HK-2 (cell line): ENCODE measurements around the gene NTM.
A peak's percentile ranks its signal among the peaks of the same experiment; 100 is the strongest.

Experiments
- DNase-seq: peaks from one replicate; pipeline ENCODE4 v3.0.0-alpha.2; 2018; ENCODE audit not compliant: unreplicated experiment

The NTM gene

GRCh38 chr11:131957875-131958274, 587.5 kb downstream of the NTM start:
- no peak for DNase-seq

GRCh38 chr11:131962818-131963217, 592.4 kb downstream of the NTM start:
- DNase-seq: no peak

GRCh38 chr11:131964698-131965483, 594.5 kb downstream of the NTM start:
- no peak for DNase-seq

GRCh38 chr11:131965504-131965903, 595.1 kb downstream of the NTM start:
- no peak for DNase-seq

- DNase-seq: no peak
These were observed 596.3 kb downstream of the NTM start for GRCh38 chr11:131966667-131967066.

- no peak for DNase-seq
These were observed 598.8 kb downstream of the NTM start for GRCh38 chr11:131969261-131969660.

- DNase-seq: no peak
These were observed 602.6 kb downstream of the NTM start for GRCh38 chr11:131973061-131973460.

- no peak for DNase-seq
These were observed 605.2 kb downstream of the NTM start for GRCh38 chr11:131975619-131976018.

GRCh38 chr11:131976021-131976420, 605.6 kb downstream of the NTM start:
- DNase-seq: no peak

GRCh38 chr11:131977231-131977630, 606.8 kb downstream of the NTM start:
- DNase-seq: no peak

GRCh38 chr11:131977854-131978253, 607.4 kb downstream of the NTM start:
- DNase-seq: peak; percentile 17

GRCh38 chr11:131978351-131978750, 607.9 kb downstream of the NTM start:
- DNase-seq: no peak

- DNase-seq: no peak
These were observed 608.9 kb downstream of the NTM start for GRCh38 chr11:131979364-131979763.

- no peak for DNase-seq
These were observed 609.8 kb downstream of the NTM start for GRCh38 chr11:131980199-131980598.

- no peak for DNase-seq
These were observed 610.7 kb downstream of the NTM start for GRCh38 chr11:131980888-131981668.

- DNase-seq: no peak
These were observed 611.7 kb downstream of the NTM start for GRCh38 chr11:131982154-131982553.

GRCh38 chr11:131985846-131986301, 615.5 kb downstream of the NTM start:
- no peak for DNase-seq

- DNase-seq: no peak
These were observed 617.3 kb downstream of the NTM start for GRCh38 chr11:131987703-131988102.

GRCh38 chr11:131991606-131992005, 621.2 kb downstream of the NTM start:
- no peak for DNase-seq

- DNase-seq: no peak
These were observed 622.8 kb downstream of the NTM start for GRCh38 chr11:131993246-131993645.

- DNase-seq: no peak
These were observed 627.6 kb downstream of the NTM start for GRCh38 chr11:131998020-131998419.

- no peak for DNase-seq
These were observed 628.7 kb downstream of the NTM start for GRCh38 chr11:131999084-131999483.

- DNase-seq: no peak
These were observed 629.5 kb downstream of the NTM start for GRCh38 chr11:131999955-132000354.
